K562 (cell line): ENCODE results near the gene SEPTIN8. TPM values are rescaled to one million over a fixed set of nuclear protein-coding genes. Genes with fewer than 3 reads are reported as not detected.
A peak's percentile ranks its signal among the peaks of the same experiment; 100 is the strongest.

Source experiments
- ATAC-seq: fragments of 200-7000 bp; cut with Tn5 transposase; 3 replicates; pipeline ENCODE4 v1.9.1; 2020; ENCODE audit warnings: moderate library complexity
- Bru-seq: library from RNA; stranded (reverse); fragments of 400-500 nt; gene quantifications from one replicate; lab custom pipeline; 2021; lab: Mats Ljungman, UMichigan
- BruChase-seq, 2 experiments: library from RNA; stranded (reverse); fragments of 400-500 nt; gene quantifications; one replicate each; lab custom pipeline; 2021; lab: Mats Ljungman, UMichigan
- BruUV-seq: library from RNA; stranded (reverse); fragments of 400-500 nt; replicated peaks from 2 replicates; lab custom pipeline; 2021; lab: Mats Ljungman, UMichigan
- CTCF ChIA-PET: fragments of 300-600 bp; formaldehyde crosslinking; extraction: SDS; loops from one replicate; lab custom pipeline; 2021; ENCODE audit warnings: low intra/inter-chr PET ratio; lab: Yijun Ruan, JAX
- POLR2A ChIA-PET: fragments of 300-600, 350-650 bp; sonication (Branson Sonifier 250); formaldehyde crosslinking; extraction: SDS; loops from one replicate; lab custom pipeline; 2021; ENCODE audit warnings: antibody characterized with exemption, inconsistent platforms; lab: Yijun Ruan, JAX
- DNase-seq, 4 experiments: peaks; one replicate each; pipeline versions ENCODE4 v3.0.0 to v3.0.0-alpha.2; 2011 to 2018; ENCODE audit warnings: low spot score in 3 of 4, mixed read lengths in 3 of 4; ENCODE audit errors: extremely low read depth in 1 of 4
- FAIRE-seq: peaks from 2 replicates; lab custom pipeline; 2011; peaks lifted over from hg19 to GRCh38; lab: Jason Lieb, UNC
- H2AFZ ChIP-seq: 2 replicates; pipeline ENCODE4 v1.6.0; 2011; ENCODE audit warnings: low read depth, low read length, control low read depth, inconsistent platforms
- H3K27ac ChIP-seq: fragments of 200-600 bp; 3 replicates; pipeline ENCODE4 v1.8.0; 2011; ENCODE audit warnings: low read depth, mild to moderate bottlenecking, control low read depth, inconsistent platforms, low read length, moderate library complexity, mixed read lengths; ENCODE audit errors: extremely low read depth
- H3K27me3 ChIP-seq, 2 experiments: fragments of 300-600 bp in 1 of 2; 2 replicates in 1 of 2; 3 replicates in 1 of 2; pipeline versions ENCODE4 v1.6.0 to v1.8.0; 2011; ENCODE audit warnings: inconsistent platforms in 2 of 2, low read length in 2 of 2, mild to moderate bottlenecking in 1 of 2, mixed read lengths in 1 of 2, moderate library complexity in 1 of 2; ENCODE audit not compliant: control insufficient read depth in 2 of 2, insufficient read depth in 2 of 2
- H3K36me3 ChIP-seq: fragments of 300-600 bp; 3 replicates; pipeline ENCODE4 v1.8.0; 2011; ENCODE audit warnings: mild to moderate bottlenecking, low read length, inconsistent platforms; ENCODE audit not compliant: control insufficient read depth, insufficient read depth
- H3K4me1 ChIP-seq, 2 experiments: fragments of 200-600 bp in 1 of 2; replicated peaks in 1 of 2; 2 replicates in 1 of 2; 3 replicates in 1 of 2; pipeline versions ENCODE4 v1.5.1 to v1.8.0; 2011; ENCODE audit warnings: inconsistent platforms in 2 of 2, low read length in 2 of 2, mild to moderate bottlenecking in 1 of 2, mixed read lengths in 1 of 2, moderate library complexity in 1 of 2; ENCODE audit not compliant: control insufficient read depth in 2 of 2, insufficient read depth in 2 of 2
- H3K4me2 ChIP-seq: 2 replicates; pipeline ENCODE4 v1.6.1; 2011; ENCODE audit warnings: low read length, control low read depth, inconsistent platforms, mixed read lengths; ENCODE audit not compliant: insufficient read depth
- H3K4me3 ChIP-seq: fragments of 200-600 bp; sonication (generic), shearing (Covaris generic); 2 replicates; pipeline ENCODE4 v1.5.1; 2016; ENCODE audit warnings: control low read depth, inconsistent platforms
- H3K79me2 ChIP-seq: fragments of 200-600 bp; 3 replicates; pipeline ENCODE4 v1.8.0; 2011; ENCODE audit warnings: low read length, inconsistent platforms; ENCODE audit not compliant: control insufficient read depth, insufficient read depth
- H3K9ac ChIP-seq, 2 experiments: 2 replicates each; pipeline versions ENCODE4 v1.6.0 to v1.6.1; 2011; ENCODE audit warnings: low read depth in 2 of 2, low read length in 2 of 2, control low read depth in 1 of 2, inconsistent platforms in 1 of 2, mild to moderate bottlenecking in 1 of 2, mixed read lengths in 1 of 2; ENCODE audit not compliant: insufficient read depth in 1 of 2
- H3K9me1 ChIP-seq: one replicate; pipeline ENCODE4 v1.6.0; 2011; ENCODE audit warnings: inconsistent platforms, mild to moderate bottlenecking, low read length, moderate library complexity; ENCODE audit not compliant: control insufficient read depth, insufficient read depth
- H3K9me3 ChIP-seq: replicated peaks from 2 replicates; pipeline ENCODE4 v1.5.1; 2011; ENCODE audit warnings: low read depth, low read length, inconsistent platforms; ENCODE audit not compliant: control insufficient read depth, insufficient read depth
- H4K20me1 ChIP-seq: replicated peaks from 2 replicates; pipeline ENCODE4 v1.6.1; 2011; ENCODE audit warnings: low read length, inconsistent platforms, mixed read lengths; ENCODE audit not compliant: control insufficient read depth, insufficient read depth
- CBX5 ChIP-seq: IDR thresholded peaks from 2 replicates; pipeline ENCODE4 v1.6.1; 2014; ENCODE audit warnings: low read depth, borderline replicate concordance
- COPS2 ChIP-seq: fragments of 450-650 bp; conservative IDR thresholded peaks from 2 replicates; pipeline ENCODE4 v1.6.1; 2016; ENCODE audit warnings: mild to moderate bottlenecking, moderate library complexity
- EGR1 ChIP-seq: fragments of 450-650 bp; conservative IDR thresholded peaks from 2 replicates; pipeline ENCODE4 v1.6.1; 2017; ENCODE audit warnings: mild to moderate bottlenecking
- ETV5 ChIP-seq: sonication (generic); formaldehyde crosslinking; IDR thresholded peaks from 2 replicates; pipeline ENCODE4 v1.4.0; 2020; ENCODE audit warnings: low read depth, mild to moderate bottlenecking, missing genetic modification reagents
- HMGN3 ChIP-seq: IDR thresholded peaks from 2 replicates; pipeline ENCODE4 v1.6.1; 2011; ENCODE audit warnings: borderline replicate concordance, low read depth, mild to moderate bottlenecking, mixed read lengths, low read length; ENCODE audit not compliant: insufficient read length; ENCODE audit errors: extremely low read depth
- ILF3 ChIP-seq: fragments of 450-650 bp; IDR thresholded peaks from 2 replicates; pipeline ENCODE4 v1.6.1; 2018; ENCODE audit warnings: antibody characterized with exemption, mild to moderate bottlenecking, moderate library complexity, borderline replicate concordance
- KDM2B ChIP-seq: fragments of 250-450 bp; sonication (Bioruptor Pico); IDR thresholded peaks from 2 replicates; pipeline ENCODE4 v1.8.0; 2021; ENCODE audit warnings: mild to moderate bottlenecking, moderate library complexity
- MEIS2 ChIP-seq: fragments of 450-650 bp; IDR thresholded peaks from 2 replicates; pipeline ENCODE4 v1.6.1; 2014; ENCODE audit warnings: mild to moderate bottlenecking; ENCODE audit not compliant: partially characterized antibody
- NCOA4 ChIP-seq: fragments of 450-650 bp; IDR thresholded peaks from 2 replicates; pipeline ENCODE4 v1.6.1; 2018; ENCODE audit warnings: mild to moderate bottlenecking; ENCODE audit not compliant: partially characterized antibody
- RBM39 ChIP-seq: fragments of 200-400 bp; formaldehyde crosslinking; optimal IDR thresholded peaks from 2 replicates; pipeline ENCODE3; 2018; ENCODE audit warnings: low read depth, low read length
- SMAD3 ChIP-seq: fragments of 450-650 bp; formaldehyde crosslinking; conservative IDR thresholded peaks from 2 replicates; pipeline ENCODE4 v1.4.0; 2020; ENCODE audit warnings: mild to moderate bottlenecking
- SREBF1 ChIP-seq: fragments of 150-350 bp; IDR thresholded peaks from 2 replicates; pipeline ENCODE4 v1.6.1; 2014; ENCODE audit warnings: antibody characterized with exemption, low read depth, low read length, borderline replicate concordance
- SRSF1 ChIP-seq: fragments of 200-400 bp; formaldehyde crosslinking; IDR thresholded peaks from 2 replicates; pipeline ENCODE4 v1.6.1; 2017; ENCODE audit warnings: mild to moderate bottlenecking, low read depth, low read length, moderate library complexity
- TBL1XR1 ChIP-seq, 2 experiments: IDR thresholded peaks; 2 replicates each; pipeline ENCODE4 v1.6.1; 2012; ENCODE audit warnings: improper control_type of control experiment in 2 of 2, low read length in 2 of 2, mild to moderate bottlenecking in 1 of 2
- TGIF2 ChIP-seq: sonication (generic); formaldehyde crosslinking; IDR thresholded peaks from 2 replicates; pipeline ENCODE4 v1.8.1; 2022; ENCODE audit warnings: mild to moderate bottlenecking, missing genetic modification reagents, moderate library complexity
- ZNF263 ChIP-seq: sonication (generic); formaldehyde crosslinking; IDR thresholded peaks from 2 replicates; pipeline ENCODE4 v1.8.0; 2022; ENCODE audit warnings: mild to moderate bottlenecking, missing genetic modification reagents, borderline replicate concordance
- ZNF57 ChIP-seq: fragments of 450-650 bp; formaldehyde crosslinking; IDR thresholded peaks from 2 replicates; pipeline ENCODE4 v1.4.0; 2020; ENCODE audit warnings: mild to moderate bottlenecking, moderate library complexity
- WGBS: fragments of 100-300 bp; shearing (Covaris generic); methylation state at CpG from one replicate; pipeline ENCODE4 v1.1.6; 2016; ENCODE audit warnings: low coverage, mixed read lengths; ENCODE audit not compliant: insufficient coverage; ENCODE audit errors: missing lambda C conversion rate; 5-methylcytosine and 5-hydroxymethylcytosine counted together
- in situ Hi-C: fragments of 300-500 bp; cut with MboI; formaldehyde crosslinking; loops from 4 replicates; pipeline ENCODE4 v1.15.0; 2018; ENCODE audit warnings: inconsistent platforms, mixed read lengths
- intact Hi-C: fragments of 100-400 bp; cut with micrococcal nuclease; formaldehyde crosslinking; loops from 2 replicates; pipeline ENCODE4 v1.14.2; 2022
- long read RNA-seq, 3 experiments: library from polyadenylated mRNA in 2 of 3; library from RNA in 1 of 3; unstranded in 2 of 3; stranded (forward) in 1 of 3; transcript quantifications; one replicate each; pipeline ENCODE4 v2.0.0, GENCODE V29; 2019 to 2022
- polyA minus RNA-seq, 3 experiments: library from RNA; depleted of rRNA, polyadenylated mRNA; stranded (reverse); fragments of >200 nt; gene quantifications; 2 replicates each; pipeline ENCODE4 v1.2.3, GENCODE V29; 2011
- polyA plus RNA-seq, 8 experiments: library from polyadenylated mRNA; depleted of rRNA in 4 of 8; stranded (reverse) in 5 of 8; unstranded in 3 of 8; fragments of >200 nt; fragmentation: Nextera tagmentation in 2 of 8; fragmentation: Illumina TruSeq in 1 of 8; extraction: Ambion mirVana in 2 of 8; extraction: Trizol in 1 of 8; gene quantifications; 2 replicates each; pipeline versions ENCODE4 v1.2.1 to v1.2.3, GENCODE V29; 2011 to 2014; ENCODE audit warnings: inconsistent platforms in 1 of 8, missing spikeins in 1 of 8
- total RNA-seq, 7 experiments: library from RNA; depleted of rRNA in 6 of 7; stranded (reverse); fragments of >200 nt in 6 of 7; fragmentation: Illumina TruSeq in 2 of 7; extraction: Trizol in 2 of 7; gene quantifications; 2 replicates each; pipeline versions ENCODE4 v1.2.1 to v1.2.3, GENCODE V29; 2011 to 2021; ENCODE audit warnings: low replicate concordance in 1 of 7

SEPTIN8 gene
- 136 and 205 TPM in 2 replicates for total RNA-seq (2011; cell fraction: chromatin; rRNA removed; ENCODE audit: low replicate concordance)
- total RNA-seq (2011; cell fraction: nucleolus; rRNA removed) = 103 and 109 TPM in 2 replicates
- 115 and 139 TPM in 2 replicates for total RNA-seq (2011; cell fraction: nucleoplasm; rRNA removed)
- total RNA-seq (2014; rRNA removed) = 92.0 and 109 TPM in 2 replicates
- total RNA-seq (2014; rRNA removed; fragmentation: Illumina TruSeq; extraction: Trizol) = 68.2 and 79.3 TPM in 2 replicates
- total RNA-seq (2015; rRNA removed; fragmentation: Illumina TruSeq; extraction: Trizol) = 101 TPM in 2 replicates
- 131 and 137 TPM in 2 replicates for total RNA-seq (2021)
- polyA plus RNA-seq (2011; rRNA removed) = 121 and 149 TPM in 2 replicates
- polyA plus RNA-seq (2011; cell fraction: cytosol; rRNA removed) = 72.8 and 87.1 TPM in 2 replicates
- polyA plus RNA-seq (2011; cell fraction: nucleus; rRNA removed) = 578 and 627 TPM in 2 replicates
- 143 and 180 TPM in 2 replicates for polyA plus RNA-seq (2012)
- 113 and 142 TPM in 2 replicates for polyA plus RNA-seq (2014; fragmentation: Illumina TruSeq; extraction: Trizol)
- polyA plus RNA-seq (2014; fragmentation: Nextera tagmentation; extraction: Ambion mirVana) = 10 to 100 TPM; 19.3 to 21.0 TPM
- polyA plus RNA-seq (2014; rRNA removed) = 129 and 143 TPM in 2 replicates
- polyA minus RNA-seq (2011; rRNA and poly(A)+ RNA removed) = 67.6 and 68.1 TPM in 2 replicates
- 32.1 and 40.2 TPM in 2 replicates for polyA minus RNA-seq (2011; cell fraction: cytosol; rRNA and poly(A)+ RNA removed)
- polyA minus RNA-seq (2011; cell fraction: nucleus; rRNA and poly(A)+ RNA removed) = 85.5 and 131 TPM in 2 replicates
- percentile 86 among the genes with signal in this experiment for Bru-seq, nascent RNA
- BruChase-seq, experiment 1, labeled RNA remaining after a 2-hour chase = percentile 75 among the genes with signal in this experiment
- BruChase-seq, experiment 2, labeled RNA remaining after a 6-hour chase = percentile 81 among the genes with signal in this experiment
- long read RNA-seq, experiment 1, full-length matches to known transcripts = 44 of 176 reads
- long read RNA-seq, experiment 1, partial matches to known transcripts = 15 of 176 reads
- long read RNA-seq, experiment 1, other reads (novel, unspliced or antisense) = 117 of 176 reads
- long read RNA-seq, experiment 2, full-length matches to known transcripts = 3 of 59 reads
- long read RNA-seq, experiment 2, partial matches to known transcripts = 18 of 59 reads
- long read RNA-seq, experiment 2, other reads (novel, unspliced or antisense) = 38 of 59 reads
- long read RNA-seq, experiment 3, full-length matches to known transcripts = 11 of 41 reads
- long read RNA-seq, experiment 3, partial matches to known transcripts = 3 of 41 reads
- long read RNA-seq, experiment 3, other reads (novel, unspliced or antisense) = 27 of 41 reads

GRCh38 chr5:132777209-132778069, at the start of gene SEPTIN8:
SEPTIN8 (minus strand) TSS chr5:132777239; CDS start chr5:132777137, 102 bp downstream.
- 3% methylated on average over 47 of the region's 82 CpGs for WGBS
- ChIA-PET POLR2A (interaction anchor here (0.5 to 2.9 kb wide), 11 partner anchors 9 to 485 kb away, joined by 3 to 10 read pairs (median 4); partner anchors contain the start of gene RAD50), CTCF (interaction anchor here (0.7 kb wide), 1 partner anchor 116 kb away, joined by 3 read pairs; no protein-coding TSS in a partner anchor)
- Histone ChIP-seq H3K79me2 (peaks cover 60% of the 10 kb centered on the region), H3K4me1 (peaks cover 53 to 60% of the 10 kb centered on the region in 2 experiments), H3K9me1 (no peaks in the 10 kb centered on the region), H3K4me3 (peak within 1 kb of the TSS; percentile 58), H3K27ac (peak within 1 kb of the TSS; percentile 79), H3K36me3 (peaks cover 22% of the 10 kb centered on the region; the same call in 2 of the 3 replicates), H4K20me1 (no peaks in the 10 kb centered on the region; the same call in 1 of the 2 replicates), H3K4me2 (peak within 1 kb of the TSS; percentile 88), H3K9ac (peak within 1 kb of the TSS; percentile 81 to 95), H3K27me3 (no peaks in the 10 kb centered on the region), H3K9me3 (no peaks in the 10 kb centered on the region), H2AFZ (peak within 1 kb of the TSS; percentile 93)
- in situ Hi-C loops = no loop called here
- intact Hi-C loops = loop anchor here (2.0 kb wide), 1 partner anchor 43 kb away; no protein-coding TSS in a partner anchor
- BruUV-seq = TSS peak; percentile 56
- FAIRE-seq = peak; percentile 65
- ATAC-seq = peak; percentile 43
- peak; percentile 73 to 87 (median 82) for DNase-seq
- TF ChIP-seq ILF3 (no peak), KDM2B (CRISPR knock-in tag) (no peak), MEIS2 (no peak), HMGN3 (peak; percentile 54), SREBF1 (no peak), TGIF2 (CRISPR knock-in tag) (no peak), SMAD3 (no peak), EGR1 (no peak), NCOA4 (no peak), ETV5 (CRISPR knock-in tag) (no peak), RBM39 (no peak), ZNF263 (CRISPR knock-in tag) (peak; percentile 40; the same call in 1 of the 2 replicates), ZNF57 (CRISPR knock-in tag) (no peak), TBL1XR1 (IDR thresholded peaks at IDR 0.05; ENCODE audit: low read length in 2 of 2) (no peak), COPS2 (no peak), CBX5 (no peak), SRSF1 (no peak)
